ENCODE data around the gene CTSF.
"Not testable (repeated sequence)": the region's sequence is repeated elsewhere in the genome, so short reads cannot be mapped to it uniquely, and the experiment has no call there.

CTSF gene

GRCh38 chr11:66540598-66540997 is 27.8 kb downstream of the CTSF start:
- in situ Hi-C loops (cut with MboI; ENCODE audit: low sequenced_read_pairs), result not testable (repeated sequence)

GRCh38 chr11:66539870-66540213 is 28.6 kb downstream of the CTSF start:
- in situ Hi-C loops (cut with MboI; ENCODE audit: low sequenced_read_pairs), result no loop called here

- in situ Hi-C loops (cut with MboI; ENCODE audit: low sequenced_read_pairs), result no loop called here
Observed at GRCh38 chr11:66539170-66539869, 29.1 kb downstream of the CTSF start.

- in situ Hi-C loops (cut with MboI; ENCODE audit: low sequenced_read_pairs), result no loop called here
Observed at GRCh38 chr11:66532784-66533183, 35.6 kb downstream of the CTSF start.

- in situ Hi-C loops (cut with MboI; ENCODE audit: low sequenced_read_pairs), result no loop called here
Observed at GRCh38 chr11:66531841-66532240, 36.6 kb downstream of the CTSF start.

GRCh38 chr11:66530927-66531709 is 37.3 kb downstream of the CTSF start:
- in situ Hi-C loops (cut with MboI; ENCODE audit: low sequenced_read_pairs), result no loop called here

- in situ Hi-C loops (cut with MboI; ENCODE audit: low sequenced_read_pairs), result no loop called here
Observed at GRCh38 chr11:66529655-66530054, 38.8 kb downstream of the CTSF start.

- in situ Hi-C loops (cut with MboI; ENCODE audit: low sequenced_read_pairs), result no loop called here
Observed at GRCh38 chr11:66529069-66529468, 39.3 kb downstream of the CTSF start.

GRCh38 chr11:66524304-66525040 is 43.9 kb downstream of the CTSF start:
- in situ Hi-C loops (cut with MboI; ENCODE audit: low sequenced_read_pairs), result no loop called here

- in situ Hi-C loops (cut with MboI; ENCODE audit: low sequenced_read_pairs), result no loop called here
Observed at GRCh38 chr11:66523611-66524010, 44.8 kb downstream of the CTSF start.

Data from HL-60/S4 treated with retinoic acid at 250 ng/mL for 4 days and 3 days (cell line).